Caco-2 (cell line): ENCODE measurements around the gene TRABD2A. TPM values are rescaled to one million over a fixed set of nuclear protein-coding genes. Genes with fewer than 3 reads are reported as not detected.
"Not testable (repeated sequence)": the region's sequence is repeated elsewhere in the genome, so short reads cannot be mapped to it uniquely, and the experiment has no call there.

Source experiments
- BruUV-seq: library from RNA; stranded (reverse); fragments of 400-500 nt; replicated peaks from 2 replicates; lab custom pipeline; 2021; lab: Mats Ljungman, UMichigan
- CTCF ChIA-PET: fragments of 300-600 bp; sonication (Branson Sonifier 250); formaldehyde crosslinking; loops from one replicate; lab custom pipeline; 2022; ENCODE audit warnings: antibody characterized with exemption; lab: Charles Lee
- POLR2A ChIA-PET: fragments of 300-600 bp; sonication (Branson Sonifier 250); formaldehyde crosslinking; loops from one replicate; lab custom pipeline; 2022; ENCODE audit warnings: antibody characterized with exemption; lab: Charles Lee
- DNase-seq, 2 experiments: peaks; one replicate each; pipeline versions ENCODE4 v3.0.0 to v3.0.0-alpha.2; 2020 to 2022
- H3K27me3 ChIP-seq: replicated peaks from 2 replicates; pipeline ENCODE4 v1.6.0; 2011; ENCODE audit warnings: low read length; ENCODE audit not compliant: control insufficient read depth, insufficient read depth
- H3K36me3 ChIP-seq: 2 replicates; pipeline ENCODE4 v1.5.1; 2011; ENCODE audit warnings: low read length; ENCODE audit not compliant: control insufficient read depth, insufficient read depth
- H3K4me1 ChIP-seq: fragments of 250-450 bp; sonication (Bioruptor Pico); 2 replicates; pipeline ENCODE4 v1.5.1; 2020; ENCODE audit warnings: mild to moderate bottlenecking
- H3K4me3 ChIP-seq: 2 replicates; pipeline ENCODE4 v1.5.1; 2011; ENCODE audit warnings: low read depth, mild to moderate bottlenecking, control low read depth, low read length
- H3K9me3 ChIP-seq: fragments of 250-450 bp; sonication (Bioruptor Pico); 2 replicates; pipeline ENCODE4 v1.5.1; 2020; ENCODE audit warnings: mild to moderate bottlenecking, moderate library complexity
- H3K27ac Mint-ChIP-seq: one replicate; pipeline ENCODE4 v1.8.0; 2022; ENCODE audit warnings: mixed read lengths; ENCODE audit not compliant: unreplicated experiment
- H3K27me3 Mint-ChIP-seq: one replicate; pipeline ENCODE4 v1.8.0; 2022; ENCODE audit warnings: mixed read lengths; ENCODE audit not compliant: insufficient read depth, unreplicated experiment
- H3K36me3 Mint-ChIP-seq: one replicate; pipeline ENCODE4 v1.8.0; 2022; ENCODE audit warnings: mild to moderate bottlenecking, mixed read lengths; ENCODE audit not compliant: insufficient read depth, unreplicated experiment
- H3K4me1 Mint-ChIP-seq: one replicate; pipeline ENCODE4 v1.8.0; 2022; ENCODE audit warnings: low read depth, mixed read lengths; ENCODE audit not compliant: unreplicated experiment
- H3K4me3 Mint-ChIP-seq: one replicate; pipeline ENCODE4 v1.8.0; 2022; ENCODE audit warnings: mild to moderate bottlenecking, moderate library complexity, mixed read lengths; ENCODE audit not compliant: unreplicated experiment
- H3K9me3 Mint-ChIP-seq: one replicate; pipeline ENCODE4 v1.8.0; 2022; ENCODE audit warnings: mixed read lengths; ENCODE audit not compliant: unreplicated experiment
- intact Hi-C: fragments of 100-400 bp; cut with micrococcal nuclease; formaldehyde crosslinking; loops from one replicate; pipeline ENCODE4 v1.10.0; 2022; ENCODE audit not compliant: unreplicated experiment
- total RNA-seq: library from RNA; stranded (reverse); gene quantifications from 2 replicates; pipeline ENCODE4 v1.2.3, GENCODE V29; 2022
- TF ChIP-seq, protein P1 (sequence below), 2 experiments: fragments of 200-600 bp in 1 of 2; IDR thresholded peaks; 1 replicate in 1 of 2; 2 replicates in 1 of 2; pipeline versions ENCODE4 v1.5.1 to v1.8.0; 2011 to 2022; ENCODE audit warnings: antibody characterized with exemption in 1 of 2, control low read depth in 1 of 2, inconsistent platforms in 1 of 2, low read depth in 1 of 2, low read length in 1 of 2, mild to moderate bottlenecking in 1 of 2, moderate library complexity in 1 of 2; ENCODE audit not compliant: insufficient read depth in 1 of 2, severe bottlenecking in 1 of 2, unreplicated experiment in 1 of 2

Gene TRABD2A
- total RNA-seq, 1 experiment from 2014 or later, result 1.4 TPM

DNA sequence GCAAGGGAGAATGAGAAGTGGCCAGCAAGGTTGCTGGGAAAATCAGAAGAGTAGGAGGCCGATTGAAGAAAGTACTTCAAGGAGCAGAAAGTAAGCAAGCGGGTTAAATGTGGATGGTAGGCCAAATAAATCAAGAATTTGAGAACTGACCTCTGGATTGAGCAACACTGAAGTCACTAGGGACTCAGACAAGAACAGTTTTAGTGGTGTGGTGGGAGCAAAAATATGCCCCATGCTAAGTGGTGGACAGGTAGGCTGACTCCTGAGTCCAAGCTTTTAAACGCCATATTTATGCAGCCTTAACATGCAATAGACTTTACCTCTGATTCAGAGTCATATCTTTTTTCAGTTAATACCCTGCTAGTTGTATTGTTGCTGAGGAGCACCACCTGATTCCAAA, 4.5 kb downstream of the TRABD2A start:
- no peaks in the 10 kb centered on the region for H3K9me3 ChIP-seq
- no peaks in the 10 kb centered on the region for H3K9me3 Mint-ChIP-seq
- no peak overlapping the region for H3K4me3 Mint-ChIP-seq
- no peaks in the 10 kb centered on the region for H3K4me1 Mint-ChIP-seq
- intact Hi-C loops, result no loop called here
- BruUV-seq, result no TSS peak
- no peaks in the 10 kb centered on the region for H3K27me3 ChIP-seq
- peaks cover 18% of the 10 kb centered on the region for H3K27me3 Mint-ChIP-seq
- H3K27ac Mint-ChIP-seq, result peak overlapping the region; percentile 8
- TF ChIP-seq, protein P1, sequence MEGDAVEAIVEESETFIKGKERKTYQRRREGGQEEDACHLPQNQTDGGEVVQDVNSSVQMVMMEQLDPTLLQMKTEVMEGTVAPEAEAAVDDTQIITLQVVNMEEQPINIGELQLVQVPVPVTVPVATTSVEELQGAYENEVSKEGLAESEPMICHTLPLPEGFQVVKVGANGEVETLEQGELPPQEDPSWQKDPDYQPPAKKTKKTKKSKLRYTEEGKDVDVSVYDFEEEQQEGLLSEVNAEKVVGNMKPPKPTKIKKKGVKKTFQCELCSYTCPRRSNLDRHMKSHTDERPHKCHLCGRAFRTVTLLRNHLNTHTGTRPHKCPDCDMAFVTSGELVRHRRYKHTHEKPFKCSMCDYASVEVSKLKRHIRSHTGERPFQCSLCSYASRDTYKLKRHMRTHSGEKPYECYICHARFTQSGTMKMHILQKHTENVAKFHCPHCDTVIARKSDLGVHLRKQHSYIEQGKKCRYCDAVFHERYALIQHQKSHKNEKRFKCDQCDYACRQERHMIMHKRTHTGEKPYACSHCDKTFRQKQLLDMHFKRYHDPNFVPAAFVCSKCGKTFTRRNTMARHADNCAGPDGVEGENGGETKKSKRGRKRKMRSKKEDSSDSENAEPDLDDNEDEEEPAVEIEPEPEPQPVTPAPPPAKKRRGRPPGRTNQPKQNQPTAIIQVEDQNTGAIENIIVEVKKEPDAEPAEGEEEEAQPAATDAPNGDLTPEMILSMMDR (IDR thresholded peaks at IDR 0.05; ENCODE audit: insufficient read depth in 1 of 2, low read depth in 1 of 2, low read length in 1 of 2, severe bottlenecking in 1 of 2, unreplicated experiment in 1 of 2), result no peak
- no peak overlapping the region for H3K4me3 ChIP-seq
- no peaks in the 10 kb centered on the region for H3K36me3 ChIP-seq
- DNase-seq, result no peak
- peaks cover 6% of the 10 kb centered on the region for H3K36me3 Mint-ChIP-seq
- POLR2A ChIA-PET, result no interaction called here
- H3K4me1 ChIP-seq, result peaks cover 10% of the 10 kb centered on the region; the same call in 1 of the 2 replicates
- CTCF ChIA-PET, result no interaction called here

- H3K9me3 ChIP-seq, DNase-seq, H3K36me3 ChIP-seq, H3K27me3 ChIP-seq, intact Hi-C loops, H3K4me3 Mint-ChIP-seq, H3K27ac Mint-ChIP-seq, H3K9me3 Mint-ChIP-seq, H3K4me1 ChIP-seq, POLR2A ChIA-PET, H3K36me3 Mint-ChIP-seq, H3K4me3 ChIP-seq, BruUV-seq, H3K4me1 Mint-ChIP-seq, CTCF ChIA-PET: not testable (repeated sequence)
- H3K27me3 Mint-ChIP-seq, result peaks cover 15% of the 10 kb centered on the region
Measured at GRCh38 chr2:84875619-84876018, 5.3 kb downstream of the TRABD2A start.

- no TSS peak for BruUV-seq
- peaks cover 11% of the 10 kb centered on the region for H3K27me3 Mint-ChIP-seq
- intact Hi-C loops, result no loop called here
- no peaks in the 10 kb centered on the region for H3K9me3 Mint-ChIP-seq
- Histone ChIP-seq H3K4me3 (no peak overlapping the region), H3K9me3 (no peaks in the 10 kb centered on the region), H3K27me3 (no peaks in the 10 kb centered on the region), H3K36me3 (no peaks in the 10 kb centered on the region), H3K4me1 (0 out of 2 replicates have a peak, but pooled peaks cover under 1% of the 10 kb centered on the region)
- H3K27ac Mint-ChIP-seq, result no peak overlapping the region
- H3K4me3 Mint-ChIP-seq, result no peak overlapping the region
- H3K4me1 Mint-ChIP-seq, result no peaks in the 10 kb centered on the region
- ChIA-PET CTCF (no interaction called here), POLR2A (no interaction called here)
- TF ChIP-seq, protein P1 (IDR thresholded peaks at IDR 0.05; ENCODE audit: insufficient read depth in 1 of 2, low read depth in 1 of 2, low read length in 1 of 2, severe bottlenecking in 1 of 2, unreplicated experiment in 1 of 2), result no peak
- H3K36me3 Mint-ChIP-seq, result no peaks in the 10 kb centered on the region
- no peak for DNase-seq
Measured at GRCh38 chr2:84875213-84875560, 5.7 kb downstream of the TRABD2A start.
